IMR-90 (cell line): ENCODE data around the gene NEDD4L. TPM values are rescaled to one million over a fixed set of nuclear protein-coding genes. Genes with fewer than 3 reads are reported as not detected.

Experiments
- ATAC-seq: fragments of 200-7000 bp; cut with Tn5 transposase; 2 replicates; pipeline ENCODE4 v1.9.1; 2020; ENCODE audit warnings: low read depth, mild to moderate bottlenecking, moderate library complexity
- BruUV-seq: library from RNA; stranded (reverse); fragments of 400-500 nt; replicated peaks from 2 replicates; lab custom pipeline; 2021; lab: Mats Ljungman, UMichigan
- CTCF ChIA-PET: fragments of 300-600 bp; formaldehyde crosslinking; extraction: SDS; loops from one replicate; lab custom pipeline; 2021; ENCODE audit warnings: antibody characterized with exemption; lab: Yijun Ruan, JAX
- POLR2A ChIA-PET: fragments of 300-600 bp; sonication (Branson Sonifier 250); formaldehyde crosslinking; loops from one replicate; lab custom pipeline; 2022; ENCODE audit warnings: antibody characterized with exemption; ENCODE audit not compliant: unreplicated experiment; lab: Charles Lee
- DNase-seq: peaks from one replicate; pipeline ENCODE4 v3.0.0; 2013
- H2AFZ ChIP-seq: replicated peaks from 2 replicates; pipeline ENCODE3; 2013; ENCODE audit warnings: low read length, mild to moderate bottlenecking; ENCODE audit not compliant: poor library complexity
- H2AK5ac ChIP-seq: 2 replicates; pipeline ENCODE4 v1.6.1; 2013; ENCODE audit warnings: low read depth, low read length, inconsistent platforms
- H2AK9ac ChIP-seq: replicated peaks from 2 replicates; pipeline ENCODE3; 2013; ENCODE audit warnings: mild to moderate bottlenecking, low read depth, low read length, moderate library complexity; ENCODE audit not compliant: poor library complexity
- H2BK120ac ChIP-seq: 2 replicates; pipeline ENCODE4 v1.6.1; 2013; ENCODE audit warnings: low read depth, low read length, inconsistent platforms
- H2BK15ac ChIP-seq: 3 replicates; pipeline ENCODE4 v1.6.1; 2013; ENCODE audit warnings: low read depth, low read length, inconsistent platforms
- H2BK20ac ChIP-seq: 2 replicates; pipeline ENCODE4 v1.6.1; 2013; ENCODE audit warnings: low read depth, mild to moderate bottlenecking, inconsistent platforms, low read length, moderate library complexity
- H2BK5ac ChIP-seq: 2 replicates; pipeline ENCODE4 v1.6.1; 2013; ENCODE audit warnings: mild to moderate bottlenecking, low read depth, low read length, inconsistent platforms; ENCODE audit not compliant: poor library complexity, severe bottlenecking
- H3K14ac ChIP-seq: replicated peaks from 2 replicates; pipeline ENCODE4 v1.6.1; 2013; ENCODE audit warnings: low read depth, low read length, inconsistent platforms
- H3K18ac ChIP-seq: 2 replicates; pipeline ENCODE4 v1.6.1; 2013; ENCODE audit warnings: low read depth, low read length, control low read depth
- H3K23ac ChIP-seq: 2 replicates; pipeline ENCODE4 v1.6.1; 2013; ENCODE audit warnings: low read depth, low read length, inconsistent platforms
- H3K27ac ChIP-seq: 2 replicates; pipeline ENCODE4 v1.5.1; 2013; ENCODE audit warnings: mild to moderate bottlenecking, control low read depth, low read length; ENCODE audit not compliant: insufficient read depth
- H3K27me3 ChIP-seq: 2 replicates; pipeline ENCODE4 v1.6.1; 2013; ENCODE audit warnings: low read length; ENCODE audit not compliant: control insufficient read depth, insufficient read depth
- H3K36me3 ChIP-seq: 2 replicates; pipeline ENCODE4 v1.6.1; 2013; ENCODE audit warnings: low read length, mixed read lengths; ENCODE audit not compliant: control insufficient read depth, insufficient read depth
- H3K4ac ChIP-seq: 2 replicates; pipeline ENCODE4 v1.6.1; 2013; ENCODE audit warnings: low read depth, low read length, inconsistent platforms
- H3K4me1 ChIP-seq: 2 replicates; pipeline ENCODE4 v1.6.1; 2013; ENCODE audit warnings: low read length, mixed read lengths; ENCODE audit not compliant: control insufficient read depth, insufficient read depth
- H3K4me2 ChIP-seq: 2 replicates; pipeline ENCODE4 v1.6.1; 2013; ENCODE audit warnings: low read depth, mild to moderate bottlenecking, control low read depth, low read length, moderate library complexity
- H3K4me3 ChIP-seq: 2 replicates; pipeline ENCODE4 v1.5.1; 2013; ENCODE audit warnings: low read depth, mild to moderate bottlenecking, control low read depth, low read length, moderate library complexity; ENCODE audit not compliant: insufficient read depth
- H3K56ac ChIP-seq: 2 replicates; pipeline ENCODE4 v1.6.1; 2013; ENCODE audit warnings: low read length, inconsistent platforms; ENCODE audit not compliant: insufficient read depth; ENCODE audit errors: extremely low read depth
- H3K79me1 ChIP-seq, 2 experiments: 2 replicates each; pipeline ENCODE4 v1.6.1; 2013; ENCODE audit warnings: low read length in 2 of 2, inconsistent platforms in 1 of 2, low read depth in 1 of 2
- H3K9ac ChIP-seq: 2 replicates; pipeline ENCODE4 v1.6.1; 2013; ENCODE audit warnings: low read depth, low read length, control low read depth
- H3K9me1 ChIP-seq: 2 replicates; pipeline ENCODE4 v1.6.1; 2013; ENCODE audit warnings: low read length, inconsistent platforms; ENCODE audit not compliant: insufficient read depth
- H3K9me3 ChIP-seq: 2 replicates; pipeline ENCODE4 v1.6.1; 2013; ENCODE audit warnings: low read length; ENCODE audit not compliant: control insufficient read depth, insufficient read depth
- H4K20me1 ChIP-seq: 2 replicates; pipeline ENCODE4 v1.6.1; 2013; ENCODE audit warnings: low read length, inconsistent platforms; ENCODE audit not compliant: insufficient read depth
- H4K5ac ChIP-seq: 2 replicates; pipeline ENCODE4 v1.6.1; 2013; ENCODE audit warnings: mild to moderate bottlenecking, low read depth, low read length, control low read depth
- H4K8ac ChIP-seq, 2 experiments: 2 replicates each; pipeline ENCODE4 v1.6.1; 2013; ENCODE audit warnings: low read depth in 2 of 2, low read length in 2 of 2, control low read depth in 1 of 2, inconsistent platforms in 1 of 2
- H4K91ac ChIP-seq: 2 replicates; pipeline ENCODE4 v1.6.1; 2013; ENCODE audit warnings: low read depth, low read length, inconsistent platforms; ENCODE audit not compliant: insufficient read depth
- BHLHE40 ChIP-seq: fragments of 150-350 bp; IDR thresholded peaks from 2 replicates; pipeline ENCODE4 v1.6.1; 2016; ENCODE audit warnings: mild to moderate bottlenecking, low read depth, low read length
- CEBPB ChIP-seq: IDR thresholded peaks from 2 replicates; pipeline ENCODE4 v1.6.1; 2012; ENCODE audit warnings: low read depth, low read length, improper control_type of control experiment
- CTCF ChIP-seq: conservative IDR thresholded peaks from 2 replicates; pipeline ENCODE4 v1.5.1; 2012; ENCODE audit warnings: mild to moderate bottlenecking, low read depth, low read length, improper control_type of control experiment
- ELK1 ChIP-seq: fragments of 150-350 bp; IDR thresholded peaks from 2 replicates; pipeline ENCODE4 v1.6.1; 2016; ENCODE audit warnings: low read depth, mild to moderate bottlenecking, low read length, moderate library complexity, borderline replicate concordance
- FOS ChIP-seq: fragments of 150-350 bp; IDR thresholded peaks from 2 replicates; pipeline ENCODE4 v1.6.1; 2016; ENCODE audit warnings: low read depth, low read length
- MAFK ChIP-seq: IDR thresholded peaks from 2 replicates; pipeline ENCODE4 v1.6.1; 2012; ENCODE audit warnings: low read depth, low read length, improper control_type of control experiment
- MAZ ChIP-seq: IDR thresholded peaks from 2 replicates; pipeline ENCODE4 v1.6.1; 2012; ENCODE audit warnings: low read depth, mild to moderate bottlenecking, low read length, improper control_type of control experiment, moderate library complexity, borderline replicate concordance
- MXI1 ChIP-seq: IDR thresholded peaks from 2 replicates; pipeline ENCODE4 v1.6.1; 2012; ENCODE audit warnings: low read depth, mild to moderate bottlenecking, low read length, moderate library complexity, borderline replicate concordance
- NFE2L2 ChIP-seq: fragments of 150-350 bp; IDR thresholded peaks from 2 replicates; pipeline ENCODE4 v1.6.1; 2016; ENCODE audit warnings: low read depth, mild to moderate bottlenecking, low read length
- POLR2A ChIP-seq: IDR thresholded peaks from 2 replicates; pipeline ENCODE4 v1.6.1; 2012; ENCODE audit warnings: mild to moderate bottlenecking, low read depth, low read length
- RAD21 ChIP-seq: IDR thresholded peaks from 2 replicates; pipeline ENCODE4 v1.6.1; 2012; ENCODE audit warnings: low read length, improper control_type of control experiment
- RFX5 ChIP-seq: IDR thresholded peaks from 2 replicates; pipeline ENCODE4 v1.8.0; 2012; ENCODE audit warnings: low read depth, mild to moderate bottlenecking, low read length, moderate library complexity
- SMC3 ChIP-seq: fragments of 150-350 bp; IDR thresholded peaks from 2 replicates; pipeline ENCODE4 v1.6.1; 2016; ENCODE audit warnings: low read depth, mild to moderate bottlenecking, antibody characterized with exemption, low read length, moderate library complexity
- USF2 ChIP-seq: fragments of 150-350 bp; IDR thresholded peaks from 2 replicates; pipeline ENCODE4 v1.6.1; 2017; ENCODE audit warnings: mild to moderate bottlenecking, antibody characterized with exemption, low read length, low read depth
- WGBS, 2 experiments: methylation state at CpG; one replicate each; pipeline versions ENCODE4 v1.1.5 to v1.1.7; 2013; ENCODE audit warnings: missing lambda C conversion rate in 2 of 2; ENCODE audit not compliant: insufficient read length in 1 of 2; ENCODE audit errors: extremely low coverage in 2 of 2; 5-methylcytosine and 5-hydroxymethylcytosine counted together
- dilution Hi-C: fragments of 300-500 bp; cut with HindIII; formaldehyde crosslinking; loops from one replicate; pipeline ENCODE4 v1.14.3; 2018; ENCODE audit warnings: low sequenced_read_pairs; ENCODE audit not compliant: unreplicated experiment
- in situ Hi-C: fragments of 300-500 bp; cut with MboI; formaldehyde crosslinking; loops from 3 replicates; pipeline ENCODE4 v1.14.3; 2019; ENCODE audit warnings: low sequenced_read_pairs, inconsistent platforms, mixed read lengths
- intact Hi-C: fragments of 100-400 bp; cut with micrococcal nuclease; formaldehyde crosslinking; loops from 2 replicates; pipeline ENCODE4 v1.10.0; 2022
- polyA plus RNA-seq, 3 experiments: library from polyadenylated mRNA; depleted of rRNA; stranded (reverse); fragments of >200 nt; gene quantifications; 2 replicates each; pipeline ENCODE4 v1.2.3, GENCODE V29; 2012; ENCODE audit warnings: low replicate concordance in 1 of 3
- total RNA-seq: library from RNA; depleted of rRNA; stranded (reverse); fragments of >200 nt; gene quantifications from 2 replicates; pipeline ENCODE4 v1.2.3, GENCODE V29; 2012

The NEDD4L gene
- total and polyA plus RNA-seq, 2 of the 4 experiments (the other 2 are of a cell fraction) = 10.0 to 10.9 TPM

GRCh38 chr18:58391231-58391825 lies 347.3 kb downstream of the NEDD4L start:
- H3K4me2 ChIP-seq = no peak overlapping the region
- ChIA-PET POLR2A (no interaction called here), CTCF (no interaction called here)
- ATAC-seq = peak; percentile 37
- DNase-seq = no peak
- H2BK20ac ChIP-seq = no peak overlapping the region
- no peaks in the 10 kb centered on the region for H3K9me3 ChIP-seq
- TF ChIP-seq NFE2L2 (no peak), CTCF (no peak), MXI1 (no peak), BHLHE40 (no peak), USF2 (no peak), RAD21 (no peak), POLR2A (no peak), FOS (no peak), MAZ (no peak), ELK1 (no peak), CEBPB (no peak), SMC3 (no peak), MAFK (no peak), RFX5 (no peak)
- no peak overlapping the region for H3K4ac ChIP-seq
- H2BK120ac ChIP-seq = no peak overlapping the region
- dilution Hi-C loops = no loop called here
- no peak overlapping the region for H3K56ac ChIP-seq
- H2BK5ac ChIP-seq = no peak overlapping the region
- no peak overlapping the region for H2AK5ac ChIP-seq
- H3K36me3 ChIP-seq = peaks cover 10% of the 10 kb centered on the region; the same call in 1 of the 2 replicates
- no peak overlapping the region for H2AFZ ChIP-seq
- no peak overlapping the region for H3K14ac ChIP-seq
- peaks cover 9% of the 10 kb centered on the region for H3K9me1 ChIP-seq
- H4K8ac ChIP-seq = no peak overlapping the region
- no peak overlapping the region for H3K23ac ChIP-seq
- H3K4me1 ChIP-seq = peaks cover 4% of the 10 kb centered on the region; the same call in 1 of the 2 replicates
- H4K91ac ChIP-seq = no peak overlapping the region
- H3K79me1 ChIP-seq = no peaks in the 10 kb centered on the region
- H3K18ac ChIP-seq = no peak overlapping the region
- H4K20me1 ChIP-seq = no peaks in the 10 kb centered on the region
- H4K5ac ChIP-seq = no peak overlapping the region
- no peaks in the 10 kb centered on the region for H3K27me3 ChIP-seq
- BruUV-seq = no TSS peak
- no peak overlapping the region for H3K9ac ChIP-seq
- no peak overlapping the region for H2AK9ac ChIP-seq
- WGBS, 2 experiments = no CpG with 5 or more reads among the region's 1 CpG
- intact Hi-C loops = no loop called here
- H2BK15ac ChIP-seq = no peak overlapping the region
- in situ Hi-C loops = no loop called here
- no peak overlapping the region for H3K27ac ChIP-seq
- no peak overlapping the region for H3K4me3 ChIP-seq
